ENCODE results near the gene CD99L2.
"Not testable (repeated sequence)": the region's sequence is repeated elsewhere in the genome, so short reads cannot be mapped to it uniquely, and the experiment has no call there.

Gene CD99L2

DNA sequence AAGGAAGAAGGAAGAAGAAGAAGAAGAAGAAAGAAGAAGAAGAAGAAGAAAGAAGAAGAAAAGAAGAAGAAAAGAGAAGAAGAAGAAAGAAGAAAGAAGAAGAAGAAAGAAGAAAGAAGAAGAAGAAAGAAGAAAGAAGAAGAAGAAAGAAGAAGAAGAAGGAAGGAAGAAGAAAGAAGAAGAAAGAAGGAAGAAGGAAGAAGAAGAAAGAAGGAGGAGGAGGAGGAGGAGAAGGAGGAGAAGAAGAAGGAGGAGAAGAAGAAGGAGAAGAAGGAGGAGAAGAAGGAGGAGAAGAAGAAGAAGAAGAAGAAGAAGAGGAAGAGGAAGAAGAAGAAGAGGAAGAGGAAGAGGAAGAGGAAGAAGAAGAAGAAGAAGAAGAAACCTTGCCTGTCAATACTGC, 74.1 kb downstream of the CD99L2 start:
- not testable (repeated sequence) for H3K27me3 ChIP-seq (ENCODE audit: control insufficient read depth, insufficient read depth, low read length); H3K4me3 ChIP-seq (ENCODE audit: low read depth, low read length); H3K9me3 ChIP-seq (ENCODE audit: control insufficient read depth, insufficient read depth, low read length); H3K9ac ChIP-seq (ENCODE audit: low read depth, low read length); H3K4me1 ChIP-seq (ENCODE audit: control insufficient read depth, insufficient read depth, low read length); H3K36me3 ChIP-seq (ENCODE audit: control insufficient read depth, insufficient read depth, low read length)

DNA sequence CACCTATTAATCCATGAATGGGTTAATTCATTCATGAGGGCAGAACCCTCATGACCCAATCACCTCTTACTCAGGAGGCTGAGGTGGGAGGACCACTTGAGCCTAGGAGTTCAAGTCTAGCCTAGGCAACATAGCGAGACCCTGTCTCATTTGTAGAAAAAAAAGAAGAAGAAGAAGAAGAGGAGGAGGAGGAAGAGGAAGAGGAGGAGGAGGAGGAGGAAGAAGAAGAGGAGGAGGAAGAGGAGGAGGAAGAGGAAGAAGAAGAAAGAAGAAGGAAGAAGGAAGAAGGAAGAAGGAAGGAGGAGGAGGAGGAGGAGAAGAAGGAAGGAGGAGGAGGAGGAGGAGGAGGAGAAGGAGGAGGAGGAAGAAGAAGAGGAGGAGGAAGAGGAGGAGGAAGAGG, 74.6 kb downstream of the CD99L2 start:
- not testable (repeated sequence) for H3K4me1 ChIP-seq (ENCODE audit: control insufficient read depth, insufficient read depth, low read length); H3K36me3 ChIP-seq (ENCODE audit: control insufficient read depth, insufficient read depth, low read length); H3K4me3 ChIP-seq (ENCODE audit: low read depth, low read length); H3K9me3 ChIP-seq (ENCODE audit: control insufficient read depth, insufficient read depth, low read length); H3K27me3 ChIP-seq (ENCODE audit: control insufficient read depth, insufficient read depth, low read length); H3K9ac ChIP-seq (ENCODE audit: low read depth, low read length)

DNA sequence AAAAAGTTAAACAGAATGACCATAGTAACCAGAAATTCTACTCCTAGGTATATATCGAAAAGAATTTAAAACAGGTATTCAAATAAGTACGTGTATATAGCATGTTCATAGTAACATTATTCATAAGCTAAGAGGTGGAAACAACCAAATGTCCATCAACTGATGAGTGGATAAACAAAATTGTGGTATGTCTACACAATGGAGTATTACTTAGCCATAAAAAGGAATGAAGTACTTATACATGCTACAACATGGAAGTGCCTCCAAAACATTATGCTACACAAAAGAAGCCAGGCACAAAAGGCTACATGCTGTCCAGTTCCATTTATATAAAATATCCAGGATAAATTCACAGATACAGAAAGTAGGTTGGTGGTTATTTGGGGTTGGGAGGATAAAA, 76.5 kb downstream of the CD99L2 start:
- Histone ChIP-seq H3K9me3 (ENCODE audit: control insufficient read depth, insufficient read depth, low read length) (no peaks in the 10 kb centered on the region), H3K9ac (ENCODE audit: low read depth, low read length) (no peak overlapping the region), H3K4me3 (ENCODE audit: low read depth, low read length) (no peak overlapping the region), H3K36me3 (ENCODE audit: control insufficient read depth, insufficient read depth, low read length) (no peaks in the 10 kb centered on the region), H3K4me1 (ENCODE audit: control insufficient read depth, insufficient read depth, low read length) (no peaks in the 10 kb centered on the region), H3K27me3 (ENCODE audit: control insufficient read depth, insufficient read depth, low read length) (no peaks in the 10 kb centered on the region)

DNA sequence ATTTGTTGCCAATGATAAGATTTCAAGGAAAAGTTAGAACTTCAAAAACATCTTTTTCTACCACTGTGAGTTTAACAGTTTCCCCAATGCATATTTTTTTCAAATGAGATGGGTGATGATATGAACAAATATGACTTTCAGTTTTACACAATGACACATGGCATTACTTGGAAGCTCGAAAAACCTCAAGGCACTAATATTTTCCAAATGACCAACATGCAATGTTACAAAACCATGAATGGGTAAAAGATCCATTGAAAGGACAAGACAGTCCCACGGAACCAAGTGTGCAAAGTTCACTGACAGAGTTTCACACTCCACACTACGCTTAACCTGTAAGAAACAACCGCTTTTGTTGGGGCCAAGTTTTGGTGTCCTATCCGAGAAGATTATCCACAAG, 84.5 kb downstream of the CD99L2 start:
- H3K4me1 ChIP-seq (ENCODE audit: control insufficient read depth, insufficient read depth, low read length): no peaks in the 10 kb centered on the region
- H3K9ac ChIP-seq (ENCODE audit: low read depth, low read length): no peak overlapping the region
- no peaks in the 10 kb centered on the region for H3K9me3 ChIP-seq (ENCODE audit: control insufficient read depth, insufficient read depth, low read length)
- H3K4me3 ChIP-seq (ENCODE audit: low read depth, low read length): no peak overlapping the region
- no peaks in the 10 kb centered on the region for H3K36me3 ChIP-seq (ENCODE audit: control insufficient read depth, insufficient read depth, low read length)
- no peaks in the 10 kb centered on the region for H3K27me3 ChIP-seq (ENCODE audit: control insufficient read depth, insufficient read depth, low read length)

DNA sequence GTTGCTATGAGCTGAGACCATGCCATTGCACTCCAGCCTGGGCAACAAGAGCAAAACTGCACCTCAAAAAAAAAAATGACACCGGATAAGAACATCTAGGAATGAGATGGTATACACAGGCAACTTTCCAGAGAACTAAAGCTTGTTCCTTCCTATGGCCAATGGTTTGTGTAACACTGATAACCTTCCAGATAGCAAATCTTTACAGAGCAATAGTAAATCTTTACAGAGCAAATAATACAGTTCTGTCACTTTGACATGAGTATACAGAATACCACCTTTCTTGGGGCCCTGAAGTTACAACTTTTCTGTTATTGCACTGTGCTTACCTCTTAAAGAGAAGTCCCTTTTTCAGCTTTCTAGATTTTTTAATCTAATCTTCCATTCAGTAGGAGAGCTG, 91.6 kb downstream of the CD99L2 start:
- Histone ChIP-seq H3K36me3 (ENCODE audit: control insufficient read depth, insufficient read depth, low read length) (no peaks in the 10 kb centered on the region), H3K4me3 (ENCODE audit: low read depth, low read length) (no peak overlapping the region), H3K27me3 (ENCODE audit: control insufficient read depth, insufficient read depth, low read length) (no peaks in the 10 kb centered on the region), H3K9ac (ENCODE audit: low read depth, low read length) (no peak overlapping the region), H3K9me3 (ENCODE audit: control insufficient read depth, insufficient read depth, low read length) (no peaks in the 10 kb centered on the region), H3K4me1 (ENCODE audit: control insufficient read depth, insufficient read depth, low read length) (no peaks in the 10 kb centered on the region)

DNA sequence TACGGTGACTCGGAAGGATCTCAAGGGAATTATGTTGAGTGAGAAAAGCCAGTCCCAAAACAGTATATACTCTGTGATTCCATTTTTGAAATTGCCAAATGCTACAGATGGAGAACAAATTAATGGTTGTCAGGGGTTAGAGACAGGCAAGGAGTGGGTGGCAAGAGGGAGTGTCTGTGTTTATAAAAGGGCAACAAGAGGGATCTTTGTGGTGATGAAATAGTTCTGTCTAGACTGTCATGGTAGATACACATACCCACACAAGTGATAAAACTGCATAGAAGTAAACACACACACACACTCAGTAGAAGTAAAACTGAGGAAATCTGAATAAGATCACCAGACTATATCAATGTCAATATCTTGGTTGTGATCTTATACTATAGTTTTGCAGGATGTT, 92.7 kb downstream of the CD99L2 start:
- H3K9ac ChIP-seq (ENCODE audit: low read depth, low read length): no peak overlapping the region
- no peaks in the 10 kb centered on the region for H3K9me3 ChIP-seq (ENCODE audit: control insufficient read depth, insufficient read depth, low read length)
- peaks cover 2% of the 10 kb centered on the region for H3K36me3 ChIP-seq (ENCODE audit: control insufficient read depth, insufficient read depth, low read length)
- no peaks in the 10 kb centered on the region for H3K27me3 ChIP-seq (ENCODE audit: control insufficient read depth, insufficient read depth, low read length)
- no peak overlapping the region for H3K4me3 ChIP-seq (ENCODE audit: low read depth, low read length)
- no peaks in the 10 kb centered on the region for H3K4me1 ChIP-seq (ENCODE audit: control insufficient read depth, insufficient read depth, low read length)

DNA sequence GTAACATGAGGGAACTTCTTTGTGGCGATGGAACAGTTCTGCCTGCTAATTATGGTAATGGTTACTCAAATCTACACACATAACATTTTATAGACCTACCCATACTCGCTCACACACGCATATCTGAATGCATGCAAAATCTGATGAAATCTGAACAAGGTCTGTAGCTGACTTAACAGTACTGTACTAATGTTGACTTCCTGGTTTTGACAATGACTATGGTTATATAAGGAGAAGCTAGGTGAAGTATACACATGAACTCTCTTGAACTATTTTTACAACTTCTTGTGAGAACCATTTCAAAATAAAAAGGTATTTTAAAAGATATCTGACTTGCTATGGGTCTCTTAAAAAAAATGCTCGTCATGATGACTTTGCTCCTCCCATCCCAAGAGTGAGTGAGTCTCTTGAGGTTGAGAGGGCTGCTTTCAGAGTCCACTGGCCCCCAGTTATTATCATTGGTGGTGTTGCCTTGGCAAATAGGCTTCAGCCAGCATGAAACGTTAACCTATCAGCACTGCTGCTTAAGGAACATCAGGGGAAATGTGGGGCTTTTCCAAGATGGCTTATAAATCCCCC, 105.4 kb downstream of the CD99L2 start:
- H3K4me3 ChIP-seq (ENCODE audit: low read depth, low read length): no peak overlapping the region
- no peaks in the 10 kb centered on the region for H3K4me1 ChIP-seq (ENCODE audit: control insufficient read depth, insufficient read depth, low read length)
- no peak overlapping the region for H3K9ac ChIP-seq (ENCODE audit: low read depth, low read length)
- H3K36me3 ChIP-seq (ENCODE audit: control insufficient read depth, insufficient read depth, low read length): peaks cover 2% of the 10 kb centered on the region
- H3K27me3 ChIP-seq (ENCODE audit: control insufficient read depth, insufficient read depth, low read length): no peaks in the 10 kb centered on the region
- no peaks in the 10 kb centered on the region for H3K9me3 ChIP-seq (ENCODE audit: control insufficient read depth, insufficient read depth, low read length)

DNA sequence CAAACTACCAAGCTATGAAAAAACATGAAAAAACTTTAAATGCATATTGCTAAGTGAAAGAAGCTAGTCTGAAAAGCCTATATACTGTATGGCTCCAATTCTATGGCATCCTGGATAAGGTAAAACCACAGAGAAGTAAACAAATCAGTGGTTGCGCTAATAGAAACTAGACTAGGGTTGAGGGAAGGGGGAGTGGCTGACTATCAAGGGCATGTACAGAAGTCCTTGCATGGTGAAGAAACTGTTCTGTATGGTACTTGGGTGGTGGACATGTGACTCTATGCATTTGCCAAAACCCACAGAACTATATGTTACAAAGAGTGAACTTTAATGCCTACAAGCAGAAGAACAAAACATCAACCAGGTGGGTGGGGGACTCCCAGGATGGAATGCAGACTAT, 108.4 kb downstream of the CD99L2 start:
- no peaks in the 10 kb centered on the region for H3K27me3 ChIP-seq (ENCODE audit: control insufficient read depth, insufficient read depth, low read length)
- no peak overlapping the region for H3K9ac ChIP-seq (ENCODE audit: low read depth, low read length)
- H3K4me1 ChIP-seq (ENCODE audit: control insufficient read depth, insufficient read depth, low read length): no peaks in the 10 kb centered on the region
- no peak overlapping the region for H3K4me3 ChIP-seq (ENCODE audit: low read depth, low read length)
- H3K36me3 ChIP-seq (ENCODE audit: control insufficient read depth, insufficient read depth, low read length): peaks cover 2% of the 10 kb centered on the region
- no peaks in the 10 kb centered on the region for H3K9me3 ChIP-seq (ENCODE audit: control insufficient read depth, insufficient read depth, low read length)

DNA sequence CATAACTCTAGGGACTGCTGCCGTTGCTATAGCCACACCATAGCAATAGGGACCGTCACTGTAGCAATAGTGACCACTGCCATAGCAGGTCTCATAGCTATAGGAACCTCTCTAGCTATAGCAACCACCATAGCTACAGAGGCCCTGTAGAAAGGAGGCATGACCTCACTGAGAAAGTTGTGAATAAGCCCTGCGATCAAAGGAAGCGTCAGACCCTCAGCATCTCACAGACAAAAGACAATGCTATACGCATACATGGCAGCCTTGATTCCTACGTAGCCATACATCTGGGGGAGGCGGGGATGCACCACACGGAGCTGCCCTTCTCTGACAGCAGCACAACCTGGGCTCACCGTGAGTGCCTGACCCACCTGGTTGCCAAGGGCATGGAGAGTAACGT, 116.8 kb downstream of the CD99L2 start:
- no peak overlapping the region for H3K4me3 ChIP-seq (ENCODE audit: low read depth, low read length)
- H3K9ac ChIP-seq (ENCODE audit: low read depth, low read length): no peak overlapping the region
- H3K9me3 ChIP-seq (ENCODE audit: control insufficient read depth, insufficient read depth, low read length): no peaks in the 10 kb centered on the region
- H3K27me3 ChIP-seq (ENCODE audit: control insufficient read depth, insufficient read depth, low read length): no peaks in the 10 kb centered on the region
- peaks cover 5% of the 10 kb centered on the region for H3K36me3 ChIP-seq (ENCODE audit: control insufficient read depth, insufficient read depth, low read length)
- no peaks in the 10 kb centered on the region for H3K4me1 ChIP-seq (ENCODE audit: control insufficient read depth, insufficient read depth, low read length)

DNA sequence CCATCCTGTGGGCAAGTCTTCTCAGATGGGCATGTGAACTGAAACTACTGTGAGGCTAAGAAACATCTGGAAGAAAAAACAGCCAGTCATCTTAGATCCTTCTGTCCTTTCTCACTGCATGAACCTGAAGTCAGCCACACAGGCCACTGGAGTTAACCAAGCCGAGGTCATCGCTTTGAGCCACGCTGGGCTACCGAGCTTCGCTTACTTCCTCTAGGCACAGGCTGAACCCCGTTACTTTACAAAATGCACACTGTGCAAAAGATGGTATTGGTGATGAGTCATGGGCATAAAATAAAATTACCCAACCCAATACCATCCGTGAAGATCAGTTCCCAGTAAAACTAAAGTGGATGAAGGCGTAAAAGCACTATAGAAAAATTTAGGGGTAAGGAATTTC, 119.1 kb downstream of the CD99L2 start:
- no peak overlapping the region for H3K9ac ChIP-seq (ENCODE audit: low read depth, low read length)
- peaks cover 8% of the 10 kb centered on the region for H3K36me3 ChIP-seq (ENCODE audit: control insufficient read depth, insufficient read depth, low read length)

DNA sequence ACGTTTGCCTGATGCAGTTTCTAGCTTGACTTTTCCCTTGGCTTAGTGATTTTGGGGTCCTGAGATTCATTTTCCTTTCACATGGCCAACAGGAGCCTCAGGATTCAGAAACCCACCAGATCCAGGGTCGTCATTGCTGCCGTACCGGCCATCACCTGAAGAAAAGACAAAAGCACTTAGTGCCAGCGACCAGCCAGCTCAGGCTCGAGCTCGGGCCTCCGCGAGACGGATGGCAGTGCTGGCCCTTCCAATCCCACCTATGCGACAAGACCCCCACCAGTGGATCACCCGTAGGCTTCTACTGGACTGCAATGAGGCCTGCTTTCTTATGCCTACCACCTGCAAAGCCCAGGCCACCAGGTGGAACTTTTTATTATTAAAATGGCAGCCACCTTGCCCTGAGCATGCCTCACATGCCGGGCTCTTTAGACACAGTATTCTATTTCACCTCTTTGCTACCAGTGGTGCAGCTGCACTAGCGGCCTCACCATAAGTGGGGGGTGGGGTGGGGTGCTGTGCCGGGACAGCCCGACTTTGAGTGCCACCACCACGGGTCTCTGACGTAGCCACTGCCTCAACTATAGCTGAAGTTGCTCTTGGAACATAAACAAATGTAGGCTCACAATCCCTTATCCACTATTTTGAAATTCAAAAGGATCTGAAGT, 121.0 kb downstream of the CD99L2 start:
- Histone ChIP-seq H3K9me3 (ENCODE audit: control insufficient read depth, insufficient read depth, low read length) (no peaks in the 10 kb centered on the region), H3K4me3 (ENCODE audit: low read depth, low read length) (no peak overlapping the region), H3K36me3 (ENCODE audit: control insufficient read depth, insufficient read depth, low read length) (peaks cover 8% of the 10 kb centered on the region), H3K4me1 (ENCODE audit: control insufficient read depth, insufficient read depth, low read length) (no peaks in the 10 kb centered on the region), H3K9ac (ENCODE audit: low read depth, low read length) (no peak overlapping the region), H3K27me3 (ENCODE audit: control insufficient read depth, insufficient read depth, low read length) (no peaks in the 10 kb centered on the region)

More for the DNA sequence above, 119.1 kb downstream of the CD99L2 start:
- H3K4me1 ChIP-seq (ENCODE audit: control insufficient read depth, insufficient read depth, low read length): no peaks in the 10 kb centered on the region
- H3K4me3 ChIP-seq (ENCODE audit: low read depth, low read length): no peak overlapping the region
- no peaks in the 10 kb centered on the region for H3K9me3 ChIP-seq (ENCODE audit: control insufficient read depth, insufficient read depth, low read length)
- no peaks in the 10 kb centered on the region for H3K27me3 ChIP-seq (ENCODE audit: control insufficient read depth, insufficient read depth, low read length)

DNA sequence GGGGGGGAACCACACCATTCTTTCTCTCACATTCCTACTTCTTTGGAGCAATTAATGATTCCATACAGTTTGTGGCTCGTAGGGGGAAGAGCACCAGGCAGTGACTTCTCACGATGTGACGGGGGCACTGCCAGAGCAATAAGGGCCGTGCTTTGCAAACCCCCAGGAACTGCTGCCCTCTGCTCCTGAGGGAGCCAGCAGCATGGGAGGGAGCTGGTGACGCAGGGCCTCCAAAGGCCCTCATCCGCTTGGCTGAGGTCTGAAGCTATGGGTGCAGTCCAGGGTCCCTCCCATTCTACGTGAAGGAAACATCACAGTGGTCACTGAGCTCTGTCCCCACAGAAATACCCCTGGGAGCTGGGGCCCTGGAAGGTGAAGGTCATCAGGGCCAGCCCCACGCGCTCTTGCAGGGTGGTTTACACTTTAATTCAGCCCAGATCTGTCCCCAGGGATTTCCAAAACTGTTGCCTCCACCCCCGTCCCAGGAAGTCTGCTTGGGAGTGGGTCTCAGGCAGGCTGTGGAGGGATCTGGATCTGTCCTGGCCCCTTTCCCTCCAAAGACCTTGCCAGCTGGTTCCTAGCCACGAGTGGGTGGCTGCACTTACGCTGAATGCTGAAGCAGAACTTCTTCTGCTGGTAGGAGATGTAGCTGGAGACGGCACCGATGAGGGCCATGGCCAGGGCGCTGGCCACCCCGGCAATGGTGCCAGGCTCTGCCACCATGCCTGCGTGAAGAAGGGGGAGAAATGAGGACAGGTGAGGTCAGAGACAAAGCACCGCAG, 122.7 kb downstream of the CD99L2 start:
- H3K4me3 ChIP-seq (ENCODE audit: low read depth, low read length): no peak overlapping the region
- peaks cover 6% of the 10 kb centered on the region for H3K36me3 ChIP-seq (ENCODE audit: control insufficient read depth, insufficient read depth, low read length)
- no peaks in the 10 kb centered on the region for H3K4me1 ChIP-seq (ENCODE audit: control insufficient read depth, insufficient read depth, low read length)
- H3K9me3 ChIP-seq (ENCODE audit: control insufficient read depth, insufficient read depth, low read length): no peaks in the 10 kb centered on the region
- H3K9ac ChIP-seq (ENCODE audit: low read depth, low read length): no peak overlapping the region
- H3K27me3 ChIP-seq (ENCODE audit: control insufficient read depth, insufficient read depth, low read length): no peaks in the 10 kb centered on the region
